ENCODE results near the gene PRKCG. TPM values are rescaled to one million over a fixed set of nuclear protein-coding genes. Genes with fewer than 3 reads are reported as not detected.

The PRKCG gene
- total and polyA plus RNA-seq, 2 of the 8 experiments (the other 6 are each of a cell fraction or from before 2014, with no cell fraction given) = 6.1 to 10.6 TPM

- Histone ChIP-seq H3K79me2 (ENCODE audit: control insufficient read depth in 1 of 2, insufficient read depth in 2 of 2, low read length in 2 of 2) (peaks cover 0 to 2% of the 10 kb centered on the region in 2 experiments; a peak in 1 of 4 replicates), H3K56ac (replicated peaks; ENCODE audit: insufficient read length, low read depth, low read length) (no peak overlapping the region), H3K9ac (replicated peaks in 1 of 4; ENCODE audit: extremely low read depth in 1 of 4, low read depth in 3 of 4, low read length in 3 of 4) (no peak overlapping the region), H2BK5ac (ENCODE audit: low read depth, low read length) (no peak overlapping the region), H4K5ac (ENCODE audit: insufficient read length, low read depth, low read length) (no peak overlapping the region), H3K4me2 (ENCODE audit: insufficient read depth in 1 of 2, low read depth in 2 of 2, low read length in 2 of 2) (no peak overlapping the region), H2AFZ (ENCODE audit: low read length) (no peak overlapping the region), H3K36me3 (ENCODE audit: control insufficient read depth in 2 of 4, insufficient read depth in 4 of 4, low read length in 3 of 4) (peaks cover 7 to 30% (median 16%) of the 10 kb centered on the region in 4 experiments; a peak in 6 of 8 replicates), H3K14ac (ENCODE audit: insufficient read length) (no peak overlapping the region), H2BK12ac (ENCODE audit: low read depth, low read length) (no peak overlapping the region), H3K79me1 (ENCODE audit: low read depth, low read length) (peaks cover 3% of the 10 kb centered on the region; the same call in 1 of the 2 replicates), H3K4me1 (replicated peaks in 1 of 4; ENCODE audit: control insufficient read depth in 3 of 4, insufficient read depth in 4 of 4, low read length in 3 of 4) (peaks cover 3 to 14% (median 6%) of the 10 kb centered on the region in 4 experiments), H3K23ac (ENCODE audit: insufficient read length) (no peak overlapping the region), H3K27ac (ENCODE audit: low read depth, low read length) (no peak overlapping the region), H2AK5ac (ENCODE audit: low read depth, low read length) (no peak overlapping the region), H4K8ac (ENCODE audit: extremely low read depth, insufficient read depth, low read length) (no peak overlapping the region), H2BK20ac (ENCODE audit: low read length) (no peak overlapping the region), H3K23me2 (ENCODE audit: low read depth, low read length) (peaks cover 17% of the 10 kb centered on the region), H2BK15ac (ENCODE audit: low read length) (no peak overlapping the region), H3K4me3 (ENCODE audit: extremely low read depth in 1 of 4, insufficient read depth in 2 of 4, low read depth in 3 of 4, low read length in 4 of 4) (no peak overlapping the region), H3K18ac (ENCODE audit: extremely low read depth, low read length) (no peak overlapping the region), H4K20me1 (replicated peaks in 1 of 2; ENCODE audit: control insufficient read depth in 1 of 2, insufficient read depth in 2 of 2, low read length in 2 of 2) (peaks cover 1 to 6% of the 10 kb centered on the region in 2 experiments), H4K91ac (replicated peaks; ENCODE audit: insufficient read length, low read length) (no peak overlapping the region), H3K9me3 (ENCODE audit: insufficient read depth in 2 of 2, low read depth in 1 of 2, low read length in 1 of 2) (no peaks in the 10 kb centered on the region), H3K27me3 (replicated peaks in 1 of 4; ENCODE audit: control insufficient read depth in 3 of 4, extremely low read depth in 1 of 4, insufficient read depth in 3 of 4, low read length in 3 of 4) (peaks cover 0 to 3% (median 0%) of the 10 kb centered on the region in 4 experiments; a peak in 2 of 7 replicates), H3K4ac (replicated peaks; ENCODE audit: insufficient read length, low read depth, low read length) (no peak overlapping the region), H2BK120ac (replicated peaks; ENCODE audit: low read depth, low read length) (no peak overlapping the region)
- WGBS, 2 experiments (ENCODE audit: extremely low coverage in 1 of 2, insufficient coverage in 1 of 2, insufficient read length in 1 of 2, insufficient replicate concordance in 2 of 2, low coverage in 1 of 2, low lambda C conversion rate in 2 of 2, missing lambda C conversion rate in 1 of 2) = 88% methylated on average over 10 of the region's 10 CpGs; no CpG with 5 or more reads in 1 of the 2 experiments
- DNase-seq (ENCODE audit: low read depth in 1 of 2, low spot score in 2 of 2) (no peak), FAIRE-seq (no peak)
- ChIA-PET CTCF (ENCODE audit: partially characterized antibody) (interaction anchor here (0.8 to 2.1 kb wide), 10 partner anchors 9 to 153 kb away, joined by 3 to 8 read pairs (median 4); partner anchors contain the start of gene MYADM), POLR2A (ENCODE audit: partially characterized antibody) (interaction anchor here (0.5 to 4.5 kb wide), 9 partner anchors 9 to 238 kb away, joined by 3 to 96 read pairs (median 4); partner anchors contain the start of genes MYADM, PRPF31 and TFPT)
- no peak for TF ChIP-seq TAF7 (optimal IDR thresholded peaks at IDR 0.05; ENCODE audit: borderline replicate concordance, low read depth, low read length)
- no peak for TF ChIP-seq SIX5 (IDR thresholded peaks at IDR 0.05; ENCODE audit: low read depth, low read length)
- TF ChIP-seq USF2 (IDR thresholded peaks at IDR 0.05; ENCODE audit: low read length) = peak; percentile 24; the same call in 1 of the 2 replicates
- TF ChIP-seq POLR2AphosphoS5 (IDR thresholded peaks at IDR 0.05; ENCODE audit: low read depth, low read length) = peak; percentile 67; the same call in 1 of the 2 replicates
- no peak for TF ChIP-seq ASH2L (IDR thresholded peaks at IDR 0.05; ENCODE audit: low read length)
- no peak for TF ChIP-seq HDAC6 (IDR thresholded peaks at IDR 0.05; ENCODE audit: low read depth, low read length)
Measured at GRCh38 chr19:53877361-53877766, 4.6 kb upstream of the PRKCG start.
